Measurements from ENCODE around the gene TSEN2.
"Not testable (repeated sequence)": the region's sequence is repeated elsewhere in the genome, so short reads cannot be mapped to it uniquely, and the experiment has no call there.

Gene TSEN2

DNA sequence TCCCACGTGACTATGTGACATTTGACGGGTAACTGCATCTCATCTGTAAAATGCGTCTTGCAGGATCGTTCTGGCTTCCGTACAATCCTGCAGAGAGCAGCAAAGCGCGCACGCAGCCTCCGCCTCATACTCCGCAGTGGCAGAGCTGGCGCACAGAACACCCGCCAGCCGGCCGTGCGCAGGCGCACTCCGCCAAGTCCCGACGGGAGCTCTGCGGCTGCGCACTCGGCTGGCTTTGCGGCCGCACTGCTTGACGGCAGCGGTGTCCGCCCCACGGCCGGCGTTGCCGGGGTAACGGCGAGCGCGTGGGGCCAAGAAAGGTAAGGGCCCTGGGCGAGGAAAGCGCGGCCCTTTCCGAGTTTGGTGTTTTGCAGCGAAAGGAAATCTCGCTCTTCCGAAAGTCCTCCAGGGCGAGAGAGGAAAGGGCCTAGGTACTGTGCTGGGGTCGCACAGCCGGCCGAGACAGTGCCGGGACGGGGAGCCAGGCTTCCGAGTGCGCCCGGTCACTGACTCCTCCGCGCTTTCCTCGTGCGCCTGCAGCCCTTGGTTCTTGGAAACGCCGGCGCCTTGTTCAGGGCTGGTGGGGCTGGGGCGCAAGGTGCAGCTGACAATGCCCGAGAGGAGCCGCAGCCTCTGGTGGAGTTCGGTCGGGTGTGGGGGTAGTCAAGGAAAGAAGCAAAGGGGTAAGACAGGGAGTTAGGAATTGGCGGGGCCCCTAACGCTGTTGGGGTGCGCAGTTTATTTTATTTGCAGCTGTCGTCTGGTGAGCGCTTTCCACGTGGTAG, at the start of gene TSEN2:
TSS of gene TSEN2 (plus strand) at position 283 of the 785 bp plus-strand sequence. CDS start 5,321 bp downstream, outside the sequence.
- DNase-seq: peak; percentile 96

GRCh38 chr3:12436514-12437220, 47.6 kb upstream of the TSEN2 start:
- DNase-seq: no peak

- DNase-seq: no peak
These were observed 47.1 kb upstream of the TSEN2 start for GRCh38 chr3:12437221-12437605.

GRCh38 chr3:12437861-12438260, 46.4 kb upstream of the TSEN2 start:
- DNase-seq: no peak

DNA sequence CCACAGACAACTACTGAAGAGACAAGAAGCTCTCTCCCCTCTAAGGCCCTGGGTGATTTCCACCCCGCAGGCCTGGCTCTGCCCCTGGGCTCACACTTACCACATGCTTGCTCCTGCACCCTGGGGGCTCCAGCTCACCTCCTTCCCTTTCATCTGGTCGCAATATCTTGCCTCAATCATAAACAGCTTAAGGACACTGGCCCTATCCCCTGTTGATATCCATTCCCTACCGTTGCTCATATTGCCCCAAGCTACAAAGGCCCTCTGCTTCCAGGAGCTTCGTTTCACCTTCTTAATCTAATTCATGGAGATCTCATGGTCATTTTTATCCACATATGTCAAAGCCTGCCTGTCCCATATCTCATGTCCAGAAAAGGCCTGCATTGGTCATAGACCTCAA, 46.0 kb upstream of the TSEN2 start:
- DNase-seq: no peak

DNA sequence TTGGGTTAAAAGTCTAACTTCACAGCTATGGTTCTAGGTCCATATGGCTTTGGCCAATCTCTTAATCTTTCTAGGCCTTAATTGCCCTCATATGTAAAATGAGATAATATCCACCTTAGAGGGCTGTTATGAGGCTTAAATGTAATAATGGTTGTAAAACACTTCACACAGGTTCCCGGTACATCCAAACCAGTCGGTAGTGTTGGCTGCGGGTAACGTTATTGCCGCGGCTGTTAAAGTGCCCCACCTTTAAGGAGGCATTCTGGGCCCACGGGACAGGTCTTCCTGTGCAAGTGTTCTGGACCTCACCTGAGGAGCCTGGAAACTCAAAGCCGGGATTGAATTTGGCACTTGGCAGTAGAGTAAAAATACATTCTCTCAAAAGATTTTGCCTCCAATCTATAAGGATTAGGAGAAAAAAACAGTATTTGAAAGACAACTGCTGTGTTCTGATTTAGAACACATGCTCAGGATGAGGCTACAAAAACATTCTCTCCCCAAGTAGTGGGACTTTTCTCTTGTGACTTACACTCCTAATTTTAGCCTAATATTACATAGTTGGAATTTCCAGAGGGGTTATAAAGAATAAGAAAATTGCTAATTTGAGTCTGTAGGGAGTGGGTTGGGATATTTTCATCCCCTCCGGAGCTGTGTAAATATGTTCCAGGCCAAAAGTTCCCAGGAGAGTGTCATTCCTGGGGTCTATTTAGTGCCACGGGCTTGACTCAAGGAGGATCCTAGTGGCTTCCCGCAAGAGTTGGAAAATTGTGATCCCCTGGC, 44.9 kb upstream of the TSEN2 start:
- DNase-seq: no peak

DNA sequence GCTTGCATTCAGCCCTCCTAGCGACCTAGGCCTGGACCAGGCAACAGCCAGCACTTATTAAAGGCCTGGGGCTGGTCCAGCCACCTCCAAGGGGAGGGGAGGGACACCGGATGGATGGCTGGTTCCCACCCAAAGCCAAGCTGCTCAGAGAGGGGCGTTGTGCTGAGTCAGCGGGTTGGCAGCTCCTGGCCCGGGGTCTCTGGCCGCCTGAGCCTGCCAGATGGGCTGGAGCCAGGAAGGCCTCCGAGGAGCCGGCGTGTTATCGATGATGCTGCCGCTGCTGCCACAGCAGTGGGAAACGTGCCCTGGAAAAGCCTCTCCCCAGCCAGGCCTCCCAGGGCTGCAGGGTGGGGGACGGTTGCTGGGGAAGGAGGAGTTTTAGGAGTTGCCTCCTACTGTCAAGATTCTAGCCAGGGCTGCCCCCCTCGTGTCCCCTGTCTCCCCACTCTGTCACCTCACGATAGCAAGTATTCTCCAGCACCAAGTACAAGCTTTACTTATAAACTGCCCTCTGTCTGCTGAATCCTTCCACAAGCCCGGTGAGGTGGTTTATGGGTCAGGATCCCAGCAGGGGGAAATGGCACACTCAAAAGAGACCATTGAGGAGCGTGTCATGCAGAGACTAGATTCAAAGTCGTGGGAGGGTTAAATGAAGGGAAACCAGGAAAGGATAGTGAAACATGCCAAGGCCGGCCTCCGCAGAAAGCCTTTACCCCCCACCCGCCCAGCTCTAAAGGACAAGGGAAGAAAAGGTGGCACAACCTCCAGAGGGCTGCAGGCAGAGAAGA, 43.2 kb upstream of the TSEN2 start:
- DNase-seq: no peak

GRCh38 chr3:12442654-12443501, 41.4 kb upstream of the TSEN2 start:
- DNase-seq: no peak

- no peak for DNase-seq
These were observed 40.3 kb upstream of the TSEN2 start for GRCh38 chr3:12443781-12444522.

DNA sequence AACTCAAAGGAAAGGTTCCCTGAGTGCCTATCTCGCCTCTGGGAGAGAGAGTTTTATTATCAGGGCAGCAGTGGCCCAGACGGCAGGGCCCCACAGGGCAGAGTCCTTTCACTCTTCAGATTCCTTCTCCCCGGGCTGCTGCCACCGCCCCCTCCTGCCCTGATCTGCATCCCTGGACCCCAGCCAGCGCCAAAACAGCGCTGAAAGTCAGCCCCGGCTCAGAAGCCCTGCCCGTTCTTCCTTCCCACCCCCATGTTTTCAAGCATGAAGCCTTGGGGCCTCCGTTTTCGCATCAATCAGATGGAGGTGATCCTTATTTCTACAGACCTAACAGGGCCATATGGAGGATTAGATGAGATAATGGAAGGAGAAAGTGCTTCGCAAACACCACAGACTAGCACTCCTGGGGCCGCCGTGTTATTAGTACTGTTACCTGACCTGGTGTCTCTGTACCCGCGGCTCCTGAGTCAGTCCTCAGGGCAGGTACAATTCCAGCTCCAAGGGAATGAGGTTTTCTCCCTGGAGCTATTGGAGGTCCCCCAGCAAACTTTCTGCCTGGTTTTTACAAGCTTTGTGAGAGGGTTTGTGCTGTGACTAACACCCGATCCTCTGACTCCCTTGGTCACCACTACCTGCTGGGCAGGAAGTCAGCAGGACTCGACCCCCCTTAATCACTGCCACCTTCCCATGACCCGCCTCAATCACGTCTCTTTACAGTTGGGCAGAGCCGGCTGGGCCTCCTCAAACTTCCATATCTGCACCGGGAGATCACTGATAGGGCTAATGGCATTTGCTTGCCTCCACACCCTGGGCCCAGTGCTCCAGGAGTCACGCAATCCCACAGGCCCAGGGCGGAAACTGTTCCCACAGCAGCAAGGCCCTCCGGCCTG, 39.5 kb upstream of the TSEN2 start:
- no peak for DNase-seq

DNA sequence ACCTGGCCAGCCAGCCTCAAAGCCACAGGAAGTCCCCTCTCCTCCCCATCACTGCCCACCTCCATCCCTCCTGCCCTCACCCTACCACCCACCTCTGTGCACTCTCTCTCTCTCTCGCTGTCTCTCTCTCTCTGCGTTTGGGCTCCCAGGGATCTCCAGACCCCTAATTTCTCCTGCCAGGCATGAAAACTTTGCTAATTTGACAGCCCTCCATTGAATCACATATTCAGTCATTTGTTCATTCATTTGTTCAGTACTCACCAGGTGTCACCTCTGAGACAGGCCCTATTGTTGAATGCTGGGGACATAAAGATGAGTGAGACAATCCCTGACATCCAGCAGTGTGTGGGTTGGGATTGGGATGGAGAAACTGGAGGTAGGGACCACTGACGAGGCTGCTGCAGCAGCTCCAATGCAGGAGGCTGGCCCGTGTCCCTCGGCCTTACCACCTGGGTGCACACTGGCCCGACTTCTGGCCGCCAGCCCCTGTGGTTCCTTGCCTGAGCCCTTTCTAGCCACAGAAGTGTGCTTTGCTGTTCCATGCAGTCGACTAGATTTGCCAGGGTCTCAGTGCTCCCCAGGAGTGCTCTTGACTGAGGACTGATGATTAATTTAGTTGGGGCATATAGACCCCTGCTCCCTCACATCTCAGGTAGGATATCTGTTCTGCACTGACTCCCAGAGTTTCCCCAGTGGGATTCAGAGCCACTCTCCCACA, 38.6 kb upstream of the TSEN2 start:
- DNase-seq: no peak

GRCh38 chr3:12446298-12446697, 38.0 kb upstream of the TSEN2 start:
- DNase-seq: no peak

DNA sequence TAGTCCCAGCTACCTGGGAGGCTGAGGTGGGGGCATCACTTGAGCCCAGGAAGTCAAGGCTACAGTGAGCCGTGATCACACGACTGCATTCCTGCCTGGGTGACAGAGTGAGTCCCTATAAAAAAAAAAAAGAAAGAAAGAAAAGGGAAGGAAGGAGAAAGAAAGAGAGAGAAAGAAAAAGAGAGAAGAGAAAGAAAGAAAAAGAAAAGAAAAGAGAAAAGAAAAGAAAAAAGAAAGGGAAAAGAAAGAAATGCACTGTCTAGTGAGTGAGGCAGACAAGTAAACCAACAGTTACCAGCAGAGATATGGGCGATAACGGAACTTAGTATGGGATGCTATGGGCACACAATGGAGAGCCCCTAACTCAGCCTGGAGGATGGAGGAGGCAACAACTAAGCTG, 37.2 kb upstream of the TSEN2 start:
- no peak for DNase-seq

GRCh38 chr3:12448404-12449202, 35.7 kb upstream of the TSEN2 start:
- not testable (repeated sequence) for DNase-seq

DNA sequence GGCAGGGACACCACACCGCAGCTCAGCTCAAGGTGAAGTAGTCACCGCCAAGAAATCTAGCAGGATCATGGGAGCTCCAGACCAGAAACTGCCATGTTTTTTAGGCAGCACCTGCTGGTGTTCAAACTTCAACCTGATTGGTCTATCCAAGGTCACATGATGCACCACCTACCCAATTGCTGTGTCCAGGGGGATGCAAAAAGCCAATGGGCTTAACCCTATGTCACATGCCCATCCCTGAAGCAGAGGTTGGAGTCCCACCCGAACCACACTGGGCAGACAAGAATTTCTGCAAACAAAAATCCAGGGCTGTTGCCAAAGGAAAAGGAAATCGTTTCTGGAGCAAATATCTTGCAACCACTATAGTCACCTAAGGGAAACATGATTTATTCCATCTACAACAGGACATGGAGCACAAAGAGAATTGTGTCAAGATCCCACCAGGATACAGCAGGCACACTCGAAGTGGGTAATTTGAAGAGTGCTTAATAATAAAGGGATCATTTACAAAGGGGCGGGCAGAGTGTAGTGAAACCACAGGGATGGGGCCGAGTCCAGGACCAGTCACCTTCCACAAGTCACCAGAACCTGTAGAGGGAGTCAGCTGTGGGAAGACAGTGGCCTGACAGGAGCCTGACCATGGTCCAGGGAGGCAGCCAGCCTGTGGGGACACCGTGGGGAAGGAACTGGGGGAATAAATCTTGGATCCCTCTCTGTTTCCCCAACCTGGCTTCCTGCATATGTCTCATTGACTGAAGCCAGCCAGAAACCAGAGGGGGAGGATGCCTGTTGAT, 34.2 kb upstream of the TSEN2 start:
- DNase-seq: no peak

DNA sequence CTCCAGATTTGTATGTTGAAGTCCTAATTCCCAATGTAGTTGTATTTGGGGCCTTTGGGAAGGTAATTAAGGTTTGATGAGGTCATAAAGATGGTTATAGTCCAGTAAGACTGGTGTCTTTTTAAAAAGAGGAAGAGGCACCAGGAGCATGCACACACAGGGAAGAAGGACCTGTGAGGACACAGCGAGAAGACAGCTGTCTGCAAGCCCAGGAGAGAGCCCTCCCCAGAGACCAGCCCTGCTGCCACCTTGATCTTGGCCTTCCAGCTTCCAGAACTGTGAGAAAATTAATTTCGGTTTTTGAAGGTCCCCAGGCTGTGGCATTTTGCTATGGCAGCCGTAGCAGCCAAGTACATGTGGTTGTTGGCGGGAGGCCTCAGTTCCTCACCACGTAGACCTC, 32.8 kb upstream of the TSEN2 start:
- DNase-seq: no peak

DNA sequence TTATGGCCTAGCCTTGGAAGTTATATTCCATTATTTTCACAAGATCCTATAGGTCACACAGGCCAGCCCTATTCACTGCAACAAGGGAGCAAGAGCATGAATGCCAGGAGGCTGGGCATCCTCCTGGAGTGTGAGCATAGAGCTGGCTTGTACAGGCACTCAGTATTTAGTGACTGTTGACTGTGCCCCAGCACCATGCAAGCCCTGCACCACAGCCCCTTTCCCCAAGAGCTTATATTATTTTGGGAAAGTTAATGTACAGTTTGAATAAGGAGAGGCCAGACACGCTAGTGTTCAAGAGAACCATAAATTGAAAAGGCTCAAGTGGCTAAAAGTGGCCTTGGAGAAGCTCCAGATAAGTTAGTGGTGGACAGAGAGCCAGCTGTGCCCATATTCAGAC, 32.3 kb upstream of the TSEN2 start:
- no peak for DNase-seq
